GM19240 (cell line): ENCODE measurements around the gene FAM193A.

Experiments
- DNase-seq: peaks from one replicate; pipeline ENCODE4 v3.0.0; 2011; ENCODE audit warnings: low spot score; ENCODE audit not compliant: insufficient read length

The FAM193A gene, protein sequence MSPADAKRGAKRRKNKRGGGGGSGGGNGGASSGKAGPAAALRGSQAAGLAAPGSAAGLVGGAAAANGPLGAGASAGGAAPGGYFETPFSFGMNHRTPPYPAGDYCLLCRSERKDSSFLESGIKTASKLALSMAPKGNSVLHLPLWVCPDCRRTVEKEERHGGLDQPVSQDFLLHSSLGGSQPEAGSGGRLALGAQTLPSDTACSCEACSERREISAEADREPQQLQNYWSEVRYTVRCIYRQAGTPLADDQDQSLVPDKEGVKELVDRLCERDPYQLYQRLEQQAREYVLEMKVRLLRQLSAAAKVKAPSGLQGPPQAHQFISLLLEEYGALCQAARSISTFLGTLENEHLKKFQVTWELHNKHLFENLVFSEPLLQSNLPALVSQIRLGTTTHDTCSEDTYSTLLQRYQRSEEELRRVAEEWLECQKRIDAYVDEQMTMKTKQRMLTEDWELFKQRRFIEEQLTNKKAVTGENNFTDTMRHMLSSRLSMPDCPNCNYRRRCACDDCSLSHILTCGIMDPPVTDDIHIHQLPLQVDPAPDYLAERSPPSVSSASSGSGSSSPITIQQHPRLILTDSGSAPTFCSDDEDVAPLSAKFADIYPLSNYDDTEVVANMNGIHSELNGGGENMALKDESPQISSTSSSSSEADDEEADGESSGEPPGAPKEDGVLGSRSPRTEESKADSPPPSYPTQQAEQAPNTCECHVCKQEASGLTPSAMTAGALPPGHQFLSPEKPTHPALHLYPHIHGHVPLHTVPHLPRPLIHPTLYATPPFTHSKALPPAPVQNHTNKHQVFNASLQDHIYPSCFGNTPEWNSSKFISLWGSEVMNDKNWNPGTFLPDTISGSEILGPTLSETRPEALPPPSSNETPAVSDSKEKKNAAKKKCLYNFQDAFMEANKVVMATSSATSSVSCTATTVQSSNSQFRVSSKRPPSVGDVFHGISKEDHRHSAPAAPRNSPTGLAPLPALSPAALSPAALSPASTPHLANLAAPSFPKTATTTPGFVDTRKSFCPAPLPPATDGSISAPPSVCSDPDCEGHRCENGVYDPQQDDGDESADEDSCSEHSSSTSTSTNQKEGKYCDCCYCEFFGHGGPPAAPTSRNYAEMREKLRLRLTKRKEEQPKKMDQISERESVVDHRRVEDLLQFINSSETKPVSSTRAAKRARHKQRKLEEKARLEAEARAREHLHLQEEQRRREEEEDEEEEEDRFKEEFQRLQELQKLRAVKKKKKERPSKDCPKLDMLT (N-terminal part only)

DNA sequence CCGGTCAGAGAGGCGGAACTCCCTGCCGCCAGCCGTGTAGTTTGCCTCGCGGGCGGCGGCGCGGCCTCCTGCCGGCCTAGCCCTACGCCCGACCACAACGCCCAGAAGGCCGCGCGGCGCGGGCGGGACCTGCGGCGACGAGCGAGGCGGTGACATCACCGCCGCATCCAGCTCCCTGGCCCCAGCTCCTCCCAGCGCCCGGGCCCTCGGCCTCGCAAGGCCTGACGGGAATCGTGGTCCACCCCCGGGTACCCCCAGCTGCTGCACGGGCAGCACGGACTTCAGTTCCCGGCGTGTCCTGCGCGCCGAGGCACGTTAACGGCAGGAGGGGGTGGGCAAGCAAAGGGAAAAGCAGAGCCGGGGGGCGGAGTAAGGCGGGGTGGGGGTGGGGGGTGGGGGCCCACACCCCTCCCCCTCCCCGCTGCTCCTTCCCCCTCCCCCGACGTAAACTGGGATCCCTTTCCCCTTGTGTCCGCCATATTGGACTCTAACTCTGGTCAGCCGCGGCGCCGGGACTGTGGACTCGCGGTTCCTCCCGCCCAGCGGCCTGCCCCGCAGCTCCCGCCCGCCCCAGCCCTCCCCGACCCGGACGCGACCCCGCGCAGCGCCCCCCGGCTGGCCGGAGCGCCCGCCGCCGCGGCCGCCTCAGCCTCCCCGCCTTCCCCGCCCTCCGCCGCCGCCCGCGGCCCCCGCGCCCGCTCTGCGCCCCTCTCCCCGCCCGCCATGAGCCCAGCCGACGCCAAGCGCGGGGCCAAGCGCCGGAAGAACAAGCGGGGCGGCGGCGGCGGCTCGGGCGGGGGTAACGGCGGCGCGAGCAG is at the start of gene FAM193A:
FAM193A (plus strand) TSS at position 455 of the 818 bp plus-strand sequence; CDS start at position 724, 269 bp downstream.
- DNase-seq: peak; percentile 85

DNA sequence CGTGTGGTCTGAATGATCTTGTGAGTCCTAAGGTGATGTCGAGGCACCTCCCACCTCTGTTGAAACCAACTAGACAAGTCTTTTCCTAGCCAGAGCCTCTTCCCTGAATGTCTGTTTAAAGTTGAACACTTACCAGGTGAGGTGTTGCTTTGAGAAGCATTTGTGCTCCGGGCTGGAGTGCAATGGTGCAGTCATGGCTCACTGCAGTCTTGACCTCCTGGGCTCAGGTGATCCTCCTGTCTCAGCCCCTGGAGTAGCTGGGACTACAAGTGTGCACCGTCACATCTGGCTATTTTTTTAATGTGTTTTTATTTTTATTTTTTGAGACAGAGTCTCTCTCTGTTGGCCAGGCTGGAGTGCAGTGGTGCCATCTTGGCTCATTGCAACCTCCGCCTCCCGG is 49.5 kb upstream of the FAM193A start:
- no peak for DNase-seq

DNA sequence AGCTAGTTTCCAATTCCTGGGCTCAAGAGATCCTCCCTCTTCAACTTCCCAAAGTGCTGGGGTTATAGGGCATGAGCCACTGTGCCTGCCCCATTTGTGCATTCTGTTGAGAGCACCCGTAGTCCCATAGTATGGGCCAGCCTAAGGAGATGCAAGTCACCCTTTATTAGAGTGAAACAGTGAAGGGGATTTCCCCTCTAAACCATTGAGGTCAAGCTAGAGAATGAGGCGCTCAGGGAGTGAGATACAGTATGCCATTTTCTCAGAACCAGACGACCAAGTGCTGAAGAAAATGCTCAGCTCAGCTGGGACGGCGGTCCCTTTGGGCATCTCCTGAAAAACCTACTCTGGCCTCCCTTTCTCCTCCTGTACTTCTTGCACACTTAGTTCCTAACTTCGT is 48.8 kb upstream of the FAM193A start:
- peak; percentile 65 for DNase-seq

- DNase-seq: no peak
These were observed 47.2 kb upstream of the FAM193A start for GRCh38 chr4:2489081-2489805.

DNA sequence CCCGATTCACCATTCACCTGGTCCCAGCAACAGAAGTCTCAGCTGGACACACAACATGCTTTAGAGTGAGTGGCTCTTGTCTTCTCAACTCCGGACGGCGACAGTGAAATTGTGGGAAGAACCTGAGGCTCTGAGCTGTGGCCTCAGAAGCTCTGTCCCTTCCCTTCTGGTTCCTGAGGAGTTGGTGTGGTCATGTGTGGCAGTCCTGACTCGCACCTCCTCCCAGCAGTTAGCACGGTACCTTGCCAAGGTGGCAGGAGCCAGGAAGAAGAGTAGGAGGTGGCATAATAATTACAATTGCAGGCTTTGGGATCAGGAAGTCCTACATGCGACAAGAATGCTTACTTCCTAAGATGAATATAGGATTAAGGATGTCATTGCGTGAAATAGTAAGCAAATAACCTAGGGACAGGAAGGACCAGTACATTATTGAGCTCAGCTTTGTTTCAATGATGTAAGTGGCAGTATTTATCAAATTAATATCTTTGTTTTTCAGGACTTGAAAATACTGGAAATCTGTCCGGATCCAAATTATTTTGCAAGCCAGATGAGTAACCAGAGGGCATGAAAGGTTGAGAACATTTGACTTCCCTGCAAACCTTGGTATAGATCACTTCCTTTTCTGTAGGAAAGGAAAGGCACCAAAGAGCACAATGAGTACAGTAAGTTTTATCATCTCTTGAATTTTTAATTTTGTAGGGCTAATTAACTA is 46.5 kb upstream of the FAM193A start:
- no peak for DNase-seq

- no peak for DNase-seq
These were observed 43.5 kb upstream of the FAM193A start for GRCh38 chr4:2492970-2493369.

DNA sequence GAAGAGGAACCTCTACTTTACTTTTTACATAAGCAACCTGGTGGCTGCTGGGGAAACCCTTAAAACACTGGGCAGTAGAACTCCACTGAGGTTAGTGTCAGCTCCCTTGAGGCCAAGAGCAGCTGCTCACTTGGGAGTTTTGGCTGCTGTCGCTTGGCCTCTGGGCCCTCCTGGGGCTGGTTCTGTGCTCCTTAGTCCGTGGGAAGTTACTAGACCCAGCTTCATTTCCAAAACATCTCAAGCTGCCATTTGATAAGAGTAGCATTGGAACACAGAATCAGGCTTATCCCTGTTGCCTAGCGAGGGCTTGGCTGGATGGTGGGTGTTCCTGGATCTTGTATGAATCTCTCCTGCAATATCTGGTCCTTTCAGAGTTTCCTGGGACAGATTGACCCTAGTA is 41.5 kb upstream of the FAM193A start:
- DNase-seq: no peak

GRCh38 chr4:2497324-2497723 is 39.1 kb upstream of the FAM193A start:
- no peak for DNase-seq

GRCh38 chr4:2497931-2498330 is 38.5 kb upstream of the FAM193A start:
- peak; percentile 89 for DNase-seq

- no peak for DNase-seq
These were observed 35.9 kb upstream of the FAM193A start for GRCh38 chr4:2500547-2500946.

DNA sequence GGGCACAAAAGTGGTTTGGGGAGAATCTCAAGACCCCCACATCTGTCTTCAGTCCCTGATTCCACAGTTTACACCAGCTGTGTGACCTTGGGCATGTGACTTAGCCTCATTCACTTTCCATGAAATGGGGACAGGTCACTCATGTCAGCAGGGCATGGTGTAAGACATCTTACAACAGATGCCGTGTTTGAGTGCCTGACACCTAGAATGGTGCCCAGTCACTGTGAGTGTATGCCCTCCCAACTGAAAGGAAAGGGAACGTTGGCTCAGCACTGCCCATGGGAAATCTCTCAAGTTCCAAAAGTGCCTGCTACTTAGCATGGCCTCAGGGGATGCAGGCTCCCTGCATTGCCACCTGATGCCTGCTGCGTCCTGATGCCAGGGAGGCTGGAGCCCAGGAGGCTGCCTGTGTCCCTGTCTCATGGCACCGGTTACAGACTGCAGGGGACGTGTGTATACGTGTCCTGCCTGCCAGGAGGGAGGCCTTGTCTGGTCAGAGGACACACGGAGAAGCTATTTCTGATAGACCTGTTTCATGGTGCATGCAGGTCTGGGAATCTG is 35.3 kb upstream of the FAM193A start:
- DNase-seq: no peak

- no peak for DNase-seq
These were observed 32.6 kb upstream of the FAM193A start for GRCh38 chr4:2503809-2504208.

DNA sequence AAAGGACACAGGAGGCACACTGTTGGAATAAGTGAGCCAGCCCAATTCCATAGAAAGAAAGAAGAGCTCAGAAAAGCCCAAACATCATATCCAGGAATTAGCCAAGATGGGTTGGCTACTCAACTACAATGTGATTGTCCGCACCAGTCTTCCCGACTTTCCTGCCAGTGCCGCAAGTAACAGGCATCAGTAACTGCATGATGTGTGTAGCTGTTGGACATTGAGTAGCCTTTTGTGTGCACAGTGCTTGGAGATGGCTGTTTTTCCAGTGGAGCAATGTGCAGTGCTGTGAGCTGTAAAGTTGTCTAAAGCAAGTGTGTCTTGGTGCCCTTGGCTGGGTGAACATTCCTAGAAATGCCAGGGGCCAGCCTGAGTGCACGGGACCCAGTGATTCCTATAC is 29.2 kb upstream of the FAM193A start:
- no peak for DNase-seq

DNA sequence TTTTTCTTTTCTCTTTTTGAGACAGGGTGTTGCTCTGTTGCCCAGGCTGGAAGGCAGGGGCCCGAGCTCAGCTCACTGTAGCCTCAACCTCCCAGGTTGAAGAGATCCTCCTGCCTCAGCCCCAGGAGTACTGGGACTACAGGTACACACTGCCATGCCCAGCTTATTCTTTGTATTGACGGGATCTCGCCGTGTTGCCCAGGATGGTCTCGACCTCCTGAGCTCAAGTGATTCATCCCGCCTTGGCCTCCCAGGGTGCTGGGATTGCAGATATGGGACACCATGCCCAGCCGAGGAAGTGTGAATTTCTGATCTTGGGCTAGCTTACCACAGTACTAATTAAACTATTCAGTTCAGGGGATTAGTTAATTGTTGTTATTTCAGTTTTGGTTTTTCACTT is 28.6 kb upstream of the FAM193A start:
- no peak for DNase-seq

DNA sequence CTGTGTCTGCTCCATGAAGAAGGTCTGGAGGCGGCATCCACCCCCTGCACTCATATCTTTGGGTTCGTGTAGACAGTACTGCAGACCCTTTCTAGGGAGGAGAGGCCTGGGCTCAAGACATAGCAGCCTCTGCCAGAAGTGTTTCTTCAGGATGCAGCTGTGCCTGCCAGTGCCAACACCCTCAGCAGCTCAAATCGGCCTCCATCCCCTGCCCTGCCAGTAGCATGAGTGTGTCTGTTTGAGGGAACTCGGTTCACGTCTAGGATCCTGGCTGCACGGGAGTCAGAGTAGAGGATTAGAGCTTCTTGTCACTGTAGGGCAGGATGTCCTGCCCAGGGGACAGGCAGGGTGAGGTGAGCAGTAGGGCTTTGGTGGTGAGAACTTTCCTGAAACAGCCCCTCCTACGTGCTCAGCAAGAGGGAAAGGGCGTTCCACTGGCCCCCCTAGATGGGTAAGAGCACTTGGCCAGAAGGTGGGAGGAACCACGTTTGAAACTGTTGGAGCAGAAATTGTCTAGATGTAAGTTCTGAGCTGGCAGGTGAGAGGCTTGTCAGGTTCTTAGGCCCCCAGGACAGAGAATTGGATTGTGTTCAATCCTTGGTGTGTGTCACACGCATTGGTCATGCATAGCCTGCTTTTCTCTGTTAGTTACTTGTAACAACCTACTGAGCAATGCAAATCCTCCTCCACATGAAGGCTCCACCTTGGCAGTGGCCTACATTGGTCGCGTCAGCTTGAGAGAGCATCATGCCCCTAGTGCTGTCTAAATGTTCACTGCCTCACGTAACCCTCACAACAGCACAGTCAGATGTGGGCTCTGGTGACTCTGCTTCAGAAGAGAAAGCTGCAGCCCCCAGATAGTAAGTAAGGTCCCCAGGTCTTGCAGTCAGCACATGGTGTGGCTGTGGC is 25.8 kb upstream of the FAM193A start:
- DNase-seq: no peak

- no peak for DNase-seq
These were observed 24.8 kb upstream of the FAM193A start for GRCh38 chr4:2511645-2512131.

- no peak for DNase-seq
These were observed 23.9 kb upstream of the FAM193A start for GRCh38 chr4:2512396-2513135.
